ENCODE measurements around the gene XRCC6.

The XRCC6 gene

GRCh38 chr22:41638124-41638523 lies 17.0 kb downstream of the XRCC6 start:
- no peak for TF ChIP-seq CREB1 (IDR thresholded peaks at IDR 0.05; ENCODE audit: low read depth)

- TF ChIP-seq TEAD4 (IDR thresholded peaks at IDR 0.05) (no peak), CEBPB (IDR thresholded peaks at IDR 0.05) (no peak), USF1 (IDR thresholded peaks at IDR 0.05) (no peak), EP300 (IDR thresholded peaks at IDR 0.05; ENCODE audit: borderline replicate concordance) (no peak), MAX (IDR thresholded peaks at IDR 0.05) (no peak), NFIC (IDR thresholded peaks at IDR 0.05) (no peak), EGR1 (IDR thresholded peaks at IDR 0.05) (no peak), YY1 (IDR thresholded peaks at IDR 0.05; ENCODE audit: low read depth) (no peak), CREB1 (IDR thresholded peaks at IDR 0.05; ENCODE audit: low read depth) (no peak), TCF12 (IDR thresholded peaks at IDR 0.05; ENCODE audit: low read depth) (no peak), TAF1 (IDR thresholded peaks at IDR 0.05; ENCODE audit: low read depth) (no peak), REST (IDR thresholded peaks at IDR 0.05; ENCODE audit: low read depth) (no peak), ZBTB7A (IDR thresholded peaks at IDR 0.05; ENCODE audit: low read depth) (no peak), RAD21 (IDR thresholded peaks at IDR 0.05; ENCODE audit: low read depth) (no peak), FOXM1 (IDR thresholded peaks at IDR 0.05; ENCODE audit: borderline replicate concordance, low read depth) (no peak)
Measured at GRCh38 chr22:41638748-41639147, 17.7 kb downstream of the XRCC6 start.

- TF ChIP-seq USF1 (IDR thresholded peaks at IDR 0.05): no peak
- TF ChIP-seq REST (IDR thresholded peaks at IDR 0.05; ENCODE audit: low read depth): no peak
- no peak for TF ChIP-seq EP300 (IDR thresholded peaks at IDR 0.05; ENCODE audit: borderline replicate concordance)
- TF ChIP-seq CEBPB (IDR thresholded peaks at IDR 0.05): no peak
- no peak for TF ChIP-seq YY1 (IDR thresholded peaks at IDR 0.05; ENCODE audit: low read depth)
- TF ChIP-seq EGR1 (IDR thresholded peaks at IDR 0.05): no peak
- no peak for TF ChIP-seq RAD21 (IDR thresholded peaks at IDR 0.05; ENCODE audit: low read depth)
- TF ChIP-seq NFIC (IDR thresholded peaks at IDR 0.05): no peak
Measured at GRCh38 chr22:41641854-41642253, 20.8 kb downstream of the XRCC6 start.

- TF ChIP-seq MAX (IDR thresholded peaks at IDR 0.05) (no peak), EGR1 (IDR thresholded peaks at IDR 0.05) (no peak), NFIC (IDR thresholded peaks at IDR 0.05) (no peak), ZBTB7A (IDR thresholded peaks at IDR 0.05; ENCODE audit: low read depth) (no peak), EP300 (IDR thresholded peaks at IDR 0.05; ENCODE audit: borderline replicate concordance) (no peak), YY1 (IDR thresholded peaks at IDR 0.05; ENCODE audit: low read depth) (no peak), TEAD4 (IDR thresholded peaks at IDR 0.05) (no peak), CREB1 (IDR thresholded peaks at IDR 0.05; ENCODE audit: low read depth) (no peak), TCF12 (IDR thresholded peaks at IDR 0.05; ENCODE audit: low read depth) (no peak), TAF1 (IDR thresholded peaks at IDR 0.05; ENCODE audit: low read depth) (no peak), RAD21 (IDR thresholded peaks at IDR 0.05; ENCODE audit: low read depth) (no peak), CEBPB (IDR thresholded peaks at IDR 0.05) (no peak), REST (IDR thresholded peaks at IDR 0.05; ENCODE audit: low read depth) (no peak), USF1 (IDR thresholded peaks at IDR 0.05) (no peak), FOXM1 (IDR thresholded peaks at IDR 0.05; ENCODE audit: borderline replicate concordance, low read depth) (no peak)
Measured at GRCh38 chr22:41642331-41643110, 21.4 kb downstream of the XRCC6 start.
